PC-3 (cell line): ENCODE data around the gene CPD. TPM values are rescaled to one million over a fixed set of nuclear protein-coding genes. Genes with fewer than 3 reads are reported as not detected.

ENCODE experiments used
- ATAC-seq: fragments of 200-7000 bp; cut with Tn5 transposase; 2 replicates; pipeline ENCODE4 v1.9.1; 2020; ENCODE audit warnings: mild to moderate bottlenecking, moderate library complexity
- Bru-seq: library from RNA; stranded (reverse); fragments of 400-500 nt; gene quantifications from one replicate; lab custom pipeline; 2021; lab: Mats Ljungman, UMichigan
- BruChase-seq, 2 experiments: library from RNA; stranded (reverse); fragments of 400-500 nt; gene quantifications; one replicate each; lab custom pipeline; 2021; lab: Mats Ljungman, UMichigan
- BruUV-seq: library from RNA; stranded (reverse); fragments of 400-500 nt; replicated peaks from 2 replicates; lab custom pipeline; 2021; lab: Mats Ljungman, UMichigan
- CTCF ChIA-PET: fragments of 300-600 bp; sonication (Branson Sonifier 250); formaldehyde crosslinking; loops from one replicate; lab custom pipeline; 2022; ENCODE audit warnings: antibody characterized with exemption; lab: Charles Lee
- POLR2A ChIA-PET: fragments of 300-600 bp; sonication (Branson Sonifier 250); formaldehyde crosslinking; loops from one replicate; lab custom pipeline; 2022; ENCODE audit warnings: antibody characterized with exemption; ENCODE audit not compliant: unreplicated experiment; lab: Charles Lee
- DNase-seq: peaks from one replicate; pipeline ENCODE4 v3.0.0-alpha.2; 2015
- H2AFZ ChIP-seq: fragments of 300-600 bp; sonication (generic); 2 replicates; pipeline ENCODE4 v1.6.0; 2016; ENCODE audit warnings: antibody characterized with exemption, low read length
- H3F3A ChIP-seq: fragments of 300-600 bp; sonication (generic); one replicate; pipeline ENCODE4 v1.6.0; 2017; ENCODE audit warnings: antibody characterized with exemption, low read length, control low read depth, mild to moderate bottlenecking; ENCODE audit not compliant: unreplicated experiment
- H3K27ac ChIP-seq: fragments of 300-600 bp; sonication (generic); 2 replicates; pipeline ENCODE4 v1.5.1; 2016; ENCODE audit warnings: mild to moderate bottlenecking, low read length
- H3K27me3 ChIP-seq: fragments of 300-600 bp; sonication (generic); 2 replicates; pipeline ENCODE4 v1.6.1; 2016; ENCODE audit warnings: low read length, mixed read lengths
- H3K36me3 ChIP-seq: fragments of 300-600 bp; sonication (generic); 2 replicates; pipeline ENCODE4 v1.6.1; 2016; ENCODE audit warnings: low read depth, mixed run types, low read length, mixed read lengths
- H3K4me1 ChIP-seq: fragments of 300-600 bp; sonication (generic); 2 replicates; pipeline ENCODE4 v1.5.1; 2016; ENCODE audit warnings: low read length; ENCODE audit not compliant: insufficient read depth
- H3K4me2 ChIP-seq: fragments of 300-600 bp; sonication (generic); 2 replicates; pipeline ENCODE4 v1.6.0; 2016; ENCODE audit warnings: low read length
- H3K4me3 ChIP-seq: fragments of 300-600 bp; sonication (generic); 2 replicates; pipeline ENCODE4 v1.5.1; 2016; ENCODE audit warnings: mild to moderate bottlenecking, low read length, mixed read lengths
- H3K79me2 ChIP-seq: fragments of 300-600 bp; sonication (generic); 2 replicates; pipeline ENCODE4 v1.6.1; 2017; ENCODE audit warnings: low read length, mixed read lengths
- H3K9ac ChIP-seq: fragments of 300-600 bp; sonication (generic); 2 replicates; pipeline ENCODE4 v1.6.0; 2016; ENCODE audit warnings: mild to moderate bottlenecking, low read length
- H3K9me2 ChIP-seq: fragments of 300-600 bp; sonication (generic); replicated peaks from 2 replicates; pipeline ENCODE4 v1.6.1; 2016; ENCODE audit warnings: mixed run types, low read length, mixed read lengths
- H3K9me3 ChIP-seq: fragments of 300-600 bp; sonication (generic); 2 replicates; pipeline ENCODE4 v1.6.1; 2016; ENCODE audit warnings: low read length, mixed read lengths
- H4K20me1 ChIP-seq: fragments of 300-600 bp; sonication (generic); 2 replicates; pipeline ENCODE4 v1.6.1; 2016; ENCODE audit warnings: low read length, mixed read lengths
- EZH2 ChIP-seq: fragments of 300-600 bp; sonication (generic); IDR thresholded peaks from one replicate; pipeline ENCODE4 v1.6.1; 2017; ENCODE audit warnings: antibody characterized with exemption, mild to moderate bottlenecking, low read length; ENCODE audit not compliant: unreplicated experiment
- EZH2phosphoT487 ChIP-seq: fragments of 300-600 bp; sonication (generic); IDR thresholded peaks from 2 replicates; pipeline ENCODE4 v1.6.1; 2018; ENCODE audit warnings: mild to moderate bottlenecking, antibody characterized with exemption, low read length, borderline replicate concordance
- intact Hi-C: fragments of 100-400 bp; cut with micrococcal nuclease; formaldehyde crosslinking; loops from 2 replicates; pipeline ENCODE4 v1.9.0; 2023
- long read RNA-seq: library from polyadenylated mRNA; unstranded; transcript quantifications from one replicate; pipeline ENCODE4 v2.0.0, GENCODE V29; 2021; ENCODE audit not compliant: unreplicated experiment
- total RNA-seq: library from RNA; depleted of rRNA; stranded (reverse); fragments of >200 nt; gene quantifications from 2 replicates; pipeline ENCODE4 v1.2.3, GENCODE V29; 2014; rRNA removed
- TF ChIP-seq, protein P1 (sequence below): fragments of 300-600 bp; sonication (generic); conservative IDR thresholded peaks from 2 replicates; pipeline ENCODE4 v1.5.1; 2017; ENCODE audit warnings: antibody characterized with exemption, low read depth, mild to moderate bottlenecking, low read length

The CPD gene
- total RNA-seq (23.0 and 30.9 TPM in 2 replicates), Bru-seq, nascent RNA (percentile 62 among the genes with signal in this experiment), BruChase-seq, experiment 1, labeled RNA remaining after a 6-hour chase (percentile 61 among the genes with signal in this experiment), BruChase-seq, experiment 2, labeled RNA remaining after a 2-hour chase (percentile 61 among the genes with signal in this experiment)
- long read RNA-seq, full-length matches to known transcripts: 35 of 57 reads
- long read RNA-seq, partial matches to known transcripts: 12 of 57 reads
- long read RNA-seq, other reads (novel, unspliced or antisense): 10 of 57 reads

DNA sequence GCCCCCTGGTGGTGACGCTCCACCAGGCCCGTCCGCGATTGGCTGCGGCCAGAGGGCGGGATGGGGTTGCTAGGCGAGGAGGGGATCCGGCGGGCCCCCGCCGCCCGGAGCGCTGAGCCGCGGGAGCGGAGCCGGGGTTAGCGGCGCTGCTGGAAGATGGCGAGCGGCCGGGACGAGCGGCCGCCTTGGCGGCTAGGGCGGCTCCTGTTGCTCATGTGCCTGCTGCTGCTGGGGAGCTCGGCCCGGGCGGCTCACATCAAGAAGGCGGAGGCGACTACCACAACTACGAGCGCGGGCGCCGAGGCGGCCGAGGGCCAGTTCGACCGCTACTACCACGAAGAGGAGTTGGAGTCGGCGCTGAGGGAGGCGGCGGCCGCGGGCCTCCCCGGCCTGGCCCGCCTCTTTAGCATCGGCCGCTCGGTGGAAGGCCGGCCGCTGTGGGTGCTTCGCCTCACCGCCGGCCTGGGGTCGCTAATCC, at the start of gene CPD:
TSS of gene CPD (plus strand) at position 103 of the 478 bp plus-strand sequence. CDS start at position 157, 54 bp downstream.
- H3K27ac ChIP-seq: no peak within 1 kb of the TSS
- ChIA-PET CTCF (no interaction called here), POLR2A (no interaction called here)
- no peaks in the 10 kb centered on the region for H3F3A ChIP-seq
- intact Hi-C loops: no loop called here
- TF ChIP-seq EZH2: no peak
- TF ChIP-seq, protein P1, sequence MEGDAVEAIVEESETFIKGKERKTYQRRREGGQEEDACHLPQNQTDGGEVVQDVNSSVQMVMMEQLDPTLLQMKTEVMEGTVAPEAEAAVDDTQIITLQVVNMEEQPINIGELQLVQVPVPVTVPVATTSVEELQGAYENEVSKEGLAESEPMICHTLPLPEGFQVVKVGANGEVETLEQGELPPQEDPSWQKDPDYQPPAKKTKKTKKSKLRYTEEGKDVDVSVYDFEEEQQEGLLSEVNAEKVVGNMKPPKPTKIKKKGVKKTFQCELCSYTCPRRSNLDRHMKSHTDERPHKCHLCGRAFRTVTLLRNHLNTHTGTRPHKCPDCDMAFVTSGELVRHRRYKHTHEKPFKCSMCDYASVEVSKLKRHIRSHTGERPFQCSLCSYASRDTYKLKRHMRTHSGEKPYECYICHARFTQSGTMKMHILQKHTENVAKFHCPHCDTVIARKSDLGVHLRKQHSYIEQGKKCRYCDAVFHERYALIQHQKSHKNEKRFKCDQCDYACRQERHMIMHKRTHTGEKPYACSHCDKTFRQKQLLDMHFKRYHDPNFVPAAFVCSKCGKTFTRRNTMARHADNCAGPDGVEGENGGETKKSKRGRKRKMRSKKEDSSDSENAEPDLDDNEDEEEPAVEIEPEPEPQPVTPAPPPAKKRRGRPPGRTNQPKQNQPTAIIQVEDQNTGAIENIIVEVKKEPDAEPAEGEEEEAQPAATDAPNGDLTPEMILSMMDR: no peak
- H3K9ac ChIP-seq: peak within 1 kb of the TSS; percentile 73
- H3K4me3 ChIP-seq: peak within 1 kb of the TSS; percentile 89
- no peaks in the 10 kb centered on the region for H3K27me3 ChIP-seq
- DNase-seq (peak; percentile 92), ATAC-seq (peak; percentile 91)
- BruUV-seq: no TSS peak
- no peaks in the 10 kb centered on the region for H3K36me3 ChIP-seq
- no peaks in the 10 kb centered on the region for H3K9me2 ChIP-seq
- peaks cover 43% of the 10 kb centered on the region for H3K79me2 ChIP-seq
- H3K4me2 ChIP-seq: peak within 1 kb of the TSS; percentile 88
- H2AFZ ChIP-seq: peak within 1 kb of the TSS; percentile 85
- no peaks in the 10 kb centered on the region for H3K9me3 ChIP-seq
- H3K4me1 ChIP-seq: peaks cover 37% of the 10 kb centered on the region
- H4K20me1 ChIP-seq: peaks cover 15% of the 10 kb centered on the region; the same call in 1 of the 2 replicates

DNA sequence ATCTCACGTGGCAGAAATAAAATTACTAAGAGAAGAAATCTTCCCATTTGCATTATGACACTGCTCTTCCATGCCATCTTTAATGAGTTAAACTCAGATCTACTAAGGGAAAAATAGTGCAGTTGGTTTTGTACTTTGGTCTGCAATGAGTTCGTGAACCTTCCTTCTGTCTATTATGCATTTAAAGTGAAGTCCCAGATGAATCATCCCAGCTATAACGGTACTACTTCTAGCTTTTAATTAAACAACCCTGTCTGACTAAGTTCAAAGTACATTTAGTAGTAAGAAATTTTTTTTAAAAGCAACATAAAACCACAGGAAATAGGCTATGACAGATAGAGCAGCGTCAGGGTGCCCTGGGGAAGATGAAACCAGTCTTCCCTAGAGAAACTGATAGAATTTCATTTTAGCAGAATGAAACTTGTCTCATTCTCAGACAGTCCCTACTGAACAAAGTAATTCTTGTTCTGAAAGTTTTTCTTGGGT, 46.6 kb upstream of the CPD start:
- no peaks in the 10 kb centered on the region for H3F3A ChIP-seq
- no peak for TF ChIP-seq EZH2
- TF ChIP-seq, protein P1: no peak
- no peak for TF ChIP-seq EZH2phosphoT487
- ChIA-PET POLR2A (no interaction called here), CTCF (no interaction called here)
- H4K20me1 ChIP-seq: no peaks in the 10 kb centered on the region
- H2AFZ ChIP-seq: no peak overlapping the region
- H3K9ac ChIP-seq: no peak overlapping the region
- peak overlapping the region; percentile 36; the same call in 1 of the 2 replicates for H3K4me2 ChIP-seq
- no peaks in the 10 kb centered on the region for H3K9me3 ChIP-seq
- no TSS peak for BruUV-seq
- H3K36me3 ChIP-seq: no peaks in the 10 kb centered on the region; the same call in 1 of the 2 replicates
- H3K27ac ChIP-seq: no peak overlapping the region
- H3K79me2 ChIP-seq: no peaks in the 10 kb centered on the region
- intact Hi-C loops: no loop called here
- H3K27me3 ChIP-seq: no peaks in the 10 kb centered on the region
- H3K4me1 ChIP-seq: peaks cover 8% of the 10 kb centered on the region
- no peaks in the 10 kb centered on the region for H3K9me2 ChIP-seq
- ATAC-seq (peak; percentile 81), DNase-seq (peak; percentile 39)
- H3K4me3 ChIP-seq: no peak overlapping the region
